Activated naive CD8-positive, alpha-beta T cell treated with anti-CD3 and anti-CD28 coated beads for 36 hours (primary cell): ENCODE measurements around the gene OR52N2. TPM values are rescaled to one million over a fixed set of nuclear protein-coding genes. Genes with fewer than 3 reads are reported as not detected.
A peak's percentile ranks its signal among the peaks of the same experiment; 100 is the strongest.

Experiments
- DNase-seq: peaks from one replicate; pipeline ENCODE4 v3.0.0; 2021
- H3K27ac Mint-ChIP-seq: one replicate; pipeline ENCODE4 v1.8.0; 2022; ENCODE audit warnings: mild to moderate bottlenecking, moderate library complexity, mixed read lengths
- H3K27me3 Mint-ChIP-seq: one replicate; pipeline ENCODE4 v1.8.0; 2022; ENCODE audit warnings: mild to moderate bottlenecking, mixed read lengths
- H3K36me3 Mint-ChIP-seq: one replicate; pipeline ENCODE4 v1.8.0; 2021; ENCODE audit warnings: mild to moderate bottlenecking, mixed read lengths
- H3K4me1 Mint-ChIP-seq: one replicate; pipeline ENCODE4 v1.8.0; 2021; ENCODE audit warnings: mixed read lengths
- H3K4me3 Mint-ChIP-seq: one replicate; pipeline ENCODE4 v1.8.0; 2022; ENCODE audit warnings: mild to moderate bottlenecking, moderate library complexity, mixed read lengths
- H3K9me3 Mint-ChIP-seq: one replicate; pipeline ENCODE4 v1.8.0; 2022; ENCODE audit warnings: mixed read lengths
- total RNA-seq, 2 experiments: library from RNA; stranded (reverse); gene quantifications; one replicate each; pipeline ENCODE4 v1.2.3, GENCODE V29; 2021

OR52N2 gene
- total RNA-seq: not detected

- Mint-ChIP-seq H3K9me3 (peaks cover 6% of the 10 kb centered on the region), H3K36me3 (no peaks in the 10 kb centered on the region), H3K4me3 (peak within 1 kb of the TSS; percentile 85), H3K27me3 (peaks cover 27% of the 10 kb centered on the region), H3K27ac (no peak within 1 kb of the TSS), H3K4me1 (peaks cover 6% of the 10 kb centered on the region)
- DNase-seq: peak; percentile 53
These were observed at the start of gene OR52N2 for GRCh38 chr11:5808500-5809121. Gene OR52N2, plus strand, starts transcription at chr11:5808924. Its CDS starts 11,412 bp downstream, at chr11:5820336.

DNA sequence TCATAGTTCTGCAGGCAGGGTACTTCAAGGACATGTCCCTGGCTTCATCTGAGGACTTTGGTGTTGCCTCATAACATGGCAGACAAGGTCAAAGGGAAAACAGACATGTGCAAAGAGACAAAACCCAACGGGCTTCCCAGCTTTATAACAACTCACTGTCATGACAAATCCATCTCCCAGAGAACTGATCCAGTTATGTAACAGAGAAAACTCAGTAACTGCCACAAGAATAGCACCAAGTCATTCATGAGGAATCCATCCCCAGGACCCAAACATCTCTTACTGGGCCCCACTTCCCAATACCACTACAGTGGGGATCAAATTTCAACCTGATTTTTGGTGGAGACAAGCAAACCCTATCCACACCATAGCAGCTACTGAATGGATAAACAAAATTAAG lies 41.7 kb upstream of the OR52N2 start:
- H3K4me3 Mint-ChIP-seq: no peak overlapping the region
- no peaks in the 10 kb centered on the region for H3K36me3 Mint-ChIP-seq
- DNase-seq: no peak
- no peaks in the 10 kb centered on the region for H3K9me3 Mint-ChIP-seq
- H3K27ac Mint-ChIP-seq: no peak overlapping the region
- no peaks in the 10 kb centered on the region for H3K27me3 Mint-ChIP-seq
- H3K4me1 Mint-ChIP-seq: no peaks in the 10 kb centered on the region

DNA sequence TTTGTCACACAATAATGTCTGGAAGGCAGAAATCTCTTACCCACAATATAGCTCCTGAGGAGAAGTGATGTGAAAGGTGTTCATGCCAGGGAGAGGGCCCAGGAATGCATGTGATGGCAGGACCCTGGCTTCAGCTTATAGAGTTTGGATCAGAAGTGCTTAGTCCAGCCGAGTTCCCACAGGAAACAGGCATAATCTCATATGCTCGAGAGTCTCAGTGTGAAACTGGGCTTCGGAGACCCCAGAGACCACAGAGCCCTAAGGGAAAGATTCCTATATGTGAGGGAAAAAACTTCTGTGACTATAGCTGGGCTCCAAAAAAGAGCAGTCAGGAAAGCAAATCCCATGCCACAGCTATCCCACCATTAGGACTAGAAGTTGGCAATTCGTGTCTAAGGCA lies 25.5 kb upstream of the OR52N2 start, which contains the start of gene OR52N5:
OR52N5 (minus strand) TSS at position 101 of the 400 bp plus-strand sequence. CDS start 4,721 bp downstream, outside the sequence.
- H3K27ac Mint-ChIP-seq: no peak within 1 kb of the TSS
- no peaks in the 10 kb centered on the region for H3K9me3 Mint-ChIP-seq
- no peak for DNase-seq
- H3K36me3 Mint-ChIP-seq: no peaks in the 10 kb centered on the region
- H3K4me1 Mint-ChIP-seq: peaks cover 6% of the 10 kb centered on the region
- no peak within 1 kb of the TSS for H3K4me3 Mint-ChIP-seq
- H3K27me3 Mint-ChIP-seq: peaks cover 2% of the 10 kb centered on the region

DNA sequence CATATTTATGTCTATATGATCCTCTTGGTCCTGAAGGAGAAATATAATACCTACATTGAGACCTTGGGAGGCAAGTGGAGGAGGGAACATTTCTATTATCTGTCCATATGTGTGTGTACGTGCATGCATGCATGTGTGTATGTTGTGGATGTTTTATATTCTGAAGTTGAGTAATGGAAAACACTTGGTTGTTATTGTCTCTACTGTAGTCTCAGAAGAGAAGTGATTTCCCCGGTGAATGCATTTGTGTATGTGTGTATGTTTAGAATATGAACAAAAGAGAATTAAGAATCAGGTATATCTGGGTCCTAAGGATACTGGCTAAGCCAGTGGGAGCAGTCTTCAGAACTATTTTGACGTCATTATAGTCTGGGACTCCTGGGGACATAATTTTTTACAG lies 17.6 kb upstream of the OR52N2 start, which contains the start of gene OR52N1:
OR52N1 (minus strand) TSS at position 101 of the 400 bp plus-strand sequence. CDS start 2,449 bp downstream, outside the sequence.
- Mint-ChIP-seq H3K9me3 (no peaks in the 10 kb centered on the region), H3K27ac (no peak within 1 kb of the TSS), H3K36me3 (no peaks in the 10 kb centered on the region), H3K4me1 (no peaks in the 10 kb centered on the region), H3K27me3 (no peaks in the 10 kb centered on the region), H3K4me3 (no peak within 1 kb of the TSS)
- no peak for DNase-seq

DNA sequence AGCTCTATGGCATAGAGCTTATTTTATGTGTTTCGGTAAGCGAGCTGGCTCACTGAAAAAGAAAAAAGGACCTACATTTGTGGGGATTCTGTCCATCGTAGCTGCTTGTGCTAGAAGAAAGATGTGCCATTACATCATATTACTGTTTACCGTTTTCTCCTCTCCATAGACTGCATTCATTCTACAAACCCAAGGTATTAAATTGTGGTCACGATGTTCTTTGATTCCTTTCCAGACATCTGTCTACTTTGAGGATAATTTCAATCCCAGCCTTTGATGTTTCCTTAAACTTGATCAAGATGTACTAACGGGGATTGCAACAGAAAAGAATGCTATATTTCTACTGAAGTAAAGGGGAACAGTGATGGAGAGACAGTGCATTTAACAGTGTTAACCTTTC lies 12.2 kb upstream of the OR52N2 start:
- no peak for DNase-seq
- Mint-ChIP-seq H3K36me3 (no peaks in the 10 kb centered on the region), H3K27me3 (peaks cover 13% of the 10 kb centered on the region), H3K4me3 (no peak overlapping the region), H3K27ac (no peak overlapping the region), H3K4me1 (no peaks in the 10 kb centered on the region), H3K9me3 (no peaks in the 10 kb centered on the region)

GRCh38 chr11:5803982-5804381 lies 4.7 kb upstream of the OR52N2 start:
- DNase-seq: no peak
- Mint-ChIP-seq H3K27ac (no peak overlapping the region), H3K27me3 (peaks cover 18% of the 10 kb centered on the region), H3K9me3 (peaks cover 12% of the 10 kb centered on the region), H3K4me1 (peaks cover 3% of the 10 kb centered on the region), H3K4me3 (no peak overlapping the region), H3K36me3 (no peaks in the 10 kb centered on the region)

GRCh38 chr11:5807580-5807979 lies 1.1 kb upstream of the OR52N2 start:
- H3K36me3 Mint-ChIP-seq: no peaks in the 10 kb centered on the region
- DNase-seq: no peak
- peaks cover 12% of the 10 kb centered on the region for H3K9me3 Mint-ChIP-seq
- H3K27me3 Mint-ChIP-seq: peaks cover 34% of the 10 kb centered on the region
- H3K27ac Mint-ChIP-seq: no peak overlapping the region
- H3K4me1 Mint-ChIP-seq: peaks cover 6% of the 10 kb centered on the region
- H3K4me3 Mint-ChIP-seq: no peak overlapping the region

GRCh38 chr11:5809122-5809519 lies 397 bp downstream of the OR52N2 start:
- peaks cover 27% of the 10 kb centered on the region for H3K27me3 Mint-ChIP-seq
- no peak overlapping the region for H3K27ac Mint-ChIP-seq
- no peak for DNase-seq
- H3K4me3 Mint-ChIP-seq: peak overlapping the region; percentile 85
- peaks cover 3% of the 10 kb centered on the region for H3K9me3 Mint-ChIP-seq
- peaks cover 6% of the 10 kb centered on the region for H3K4me1 Mint-ChIP-seq
- no peaks in the 10 kb centered on the region for H3K36me3 Mint-ChIP-seq

DNA sequence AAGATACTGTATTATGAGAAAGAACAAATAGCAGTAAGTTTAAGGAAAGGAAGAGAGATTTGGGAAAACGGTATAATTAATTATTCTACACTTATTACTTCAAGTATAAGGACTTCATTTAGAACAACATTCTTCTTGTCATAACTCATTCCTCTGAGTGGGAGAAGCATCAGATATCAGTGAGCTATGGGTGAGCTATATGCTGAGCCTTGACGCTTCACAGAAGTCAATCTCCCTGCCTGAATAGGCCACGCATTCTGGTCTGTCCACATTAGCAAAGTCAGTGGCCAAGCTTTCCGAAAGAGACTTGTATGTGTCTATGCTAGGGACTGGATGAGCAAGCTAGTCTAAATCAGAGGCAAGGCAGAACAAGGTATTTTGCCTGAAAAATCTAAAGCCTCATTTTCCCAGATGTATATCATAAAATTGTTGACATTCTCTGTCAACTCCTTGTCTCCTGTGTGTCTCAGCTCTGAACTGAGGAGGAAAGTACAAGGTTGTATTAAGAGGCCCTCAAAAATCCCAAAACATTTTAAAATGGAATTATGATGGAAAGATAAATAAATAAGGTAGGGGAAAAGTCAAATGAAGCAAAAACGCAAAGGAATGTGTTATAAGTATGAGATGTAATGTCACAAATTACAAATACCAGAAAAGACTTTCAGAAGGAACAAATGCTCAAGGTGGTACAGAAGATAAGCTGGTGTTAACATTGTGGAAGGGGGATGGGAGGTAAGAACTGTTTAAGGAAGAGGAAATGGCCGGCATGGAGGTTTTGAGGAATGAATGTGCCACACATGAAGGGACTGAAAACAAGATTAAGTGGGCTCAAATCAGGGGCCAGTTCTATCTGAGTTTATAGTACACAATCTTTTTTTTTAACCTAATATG lies 1.4 kb downstream of the OR52N2 start:
- Mint-ChIP-seq H3K27me3 (peaks cover 26% of the 10 kb centered on the region), H3K4me1 (peaks cover 6% of the 10 kb centered on the region), H3K9me3 (no peaks in the 10 kb centered on the region), H3K4me3 (no peak overlapping the region), H3K36me3 (no peaks in the 10 kb centered on the region), H3K27ac (no peak overlapping the region)
- no peak for DNase-seq

DNA sequence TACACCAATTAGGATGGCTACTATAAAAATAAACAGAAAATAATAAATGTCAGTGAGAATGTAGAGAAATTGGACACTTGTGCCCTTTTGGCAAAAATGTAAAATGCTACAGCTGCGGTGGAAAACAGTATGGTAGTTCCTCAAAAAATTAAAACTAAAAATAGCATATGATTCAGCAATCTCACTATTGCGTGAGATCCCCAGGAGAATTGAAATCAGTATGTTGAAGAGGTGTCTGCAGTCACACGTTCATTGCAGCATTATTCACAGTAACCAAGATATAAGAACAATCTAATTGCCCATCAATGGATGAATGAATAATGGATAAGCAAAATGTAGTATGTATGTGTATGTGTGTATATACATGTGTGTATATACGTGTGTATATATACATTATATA lies 6.8 kb downstream of the OR52N2 start:
- no peaks in the 10 kb centered on the region for H3K9me3 Mint-ChIP-seq
- peaks cover 14% of the 10 kb centered on the region for H3K4me1 Mint-ChIP-seq
- H3K27me3 Mint-ChIP-seq: peaks cover under 1% of the 10 kb centered on the region
- no peak overlapping the region for H3K27ac Mint-ChIP-seq
- DNase-seq: no peak
- H3K4me3 Mint-ChIP-seq: no peak overlapping the region
- H3K36me3 Mint-ChIP-seq: no peaks in the 10 kb centered on the region

DNA sequence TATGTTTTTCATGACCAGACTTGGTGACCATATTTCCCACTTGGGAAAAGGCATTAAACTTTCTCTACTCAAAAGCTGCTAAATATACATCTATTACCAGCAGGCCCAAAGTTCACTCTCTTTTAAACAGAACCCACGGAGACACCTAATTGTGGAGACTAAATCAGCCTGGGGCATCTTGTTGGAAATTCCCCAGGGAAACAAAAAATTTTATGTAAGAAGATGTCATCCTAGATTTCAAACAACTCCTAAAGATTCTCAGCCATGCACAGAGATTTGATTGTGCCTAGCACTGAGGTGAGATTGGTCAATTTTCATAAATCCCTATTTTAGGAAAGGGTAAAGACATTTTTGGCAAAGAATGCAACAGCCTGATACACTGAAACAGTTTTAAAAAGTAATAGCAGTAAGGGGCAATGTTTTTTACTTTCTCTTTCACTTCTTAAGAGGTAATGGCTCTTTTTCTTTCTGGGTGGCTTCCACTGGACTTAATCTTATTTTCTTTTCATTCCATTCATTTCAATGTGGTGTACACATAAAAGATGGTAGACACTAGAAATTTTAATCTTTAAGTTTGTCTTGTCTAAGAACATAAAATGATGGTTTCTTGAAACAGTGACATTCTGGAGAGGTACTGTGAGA lies 9.6 kb downstream of the OR52N2 start:
- Mint-ChIP-seq H3K27ac (peak overlapping the region; percentile 17), H3K36me3 (no peaks in the 10 kb centered on the region), H3K4me1 (peaks cover 14% of the 10 kb centered on the region), H3K27me3 (no peaks in the 10 kb centered on the region), H3K4me3 (peak overlapping the region; percentile 58), H3K9me3 (no peaks in the 10 kb centered on the region)
- no peak for DNase-seq

GRCh38 chr11:5831196-5831829 lies 22.6 kb downstream of the OR52N2 start:
- Mint-ChIP-seq H3K36me3 (no peaks in the 10 kb centered on the region), H3K4me3 (no peak overlapping the region), H3K9me3 (peaks cover 2% of the 10 kb centered on the region), H3K27me3 (no peaks in the 10 kb centered on the region), H3K27ac (no peak overlapping the region), H3K4me1 (no peaks in the 10 kb centered on the region)
- DNase-seq: no peak

- H3K36me3 Mint-ChIP-seq: no peaks in the 10 kb centered on the region
- H3K9me3 Mint-ChIP-seq: no peaks in the 10 kb centered on the region
- peaks cover 16% of the 10 kb centered on the region for H3K27me3 Mint-ChIP-seq
- no peak overlapping the region for H3K27ac Mint-ChIP-seq
- H3K4me1 Mint-ChIP-seq: no peaks in the 10 kb centered on the region
- H3K4me3 Mint-ChIP-seq: no peak overlapping the region
- no peak for DNase-seq
These were observed 24.7 kb downstream of the OR52N2 start for GRCh38 chr11:5833446-5833845.

- no peaks in the 10 kb centered on the region for H3K4me1 Mint-ChIP-seq
- DNase-seq: no peak
- no peak overlapping the region for H3K4me3 Mint-ChIP-seq
- no peaks in the 10 kb centered on the region for H3K36me3 Mint-ChIP-seq
- peaks cover 31% of the 10 kb centered on the region for H3K27me3 Mint-ChIP-seq
- no peak overlapping the region for H3K27ac Mint-ChIP-seq
- no peaks in the 10 kb centered on the region for H3K9me3 Mint-ChIP-seq
These were observed 29.0 kb downstream of the OR52N2 start for GRCh38 chr11:5837695-5838094.

GRCh38 chr11:5841797-5842196 lies 33.1 kb downstream of the OR52N2 start, which contains the start of gene OR52E6:
Gene OR52E6, minus strand, starts transcription at chr11:5841897. Its CDS starts 0 bp downstream, at chr11:5841897.
- H3K4me3 Mint-ChIP-seq: no peak within 1 kb of the TSS
- H3K9me3 Mint-ChIP-seq: no peaks in the 10 kb centered on the region
- H3K4me1 Mint-ChIP-seq: no peaks in the 10 kb centered on the region
- H3K36me3 Mint-ChIP-seq: no peaks in the 10 kb centered on the region
- no peak for DNase-seq
- peaks cover 30% of the 10 kb centered on the region for H3K27me3 Mint-ChIP-seq
- no peak within 1 kb of the TSS for H3K27ac Mint-ChIP-seq
